NCI-H774 (cell line): Measurements from ENCODE around the gene TMEM178B.
"Not testable (repeated sequence)": the region's sequence is repeated elsewhere in the genome, so short reads cannot be mapped to it uniquely, and the experiment has no call there.

ENCODE experiments used
- DNase-seq: peaks from one replicate; lab custom pipeline; 2025; lab: John Stamatoyannopoulos, UW

The TMEM178B gene

GRCh38 chr7:141313896-141314295 is 240.0 kb downstream of the TMEM178B start:
- no peak for DNase-seq

GRCh38 chr7:141317033-141317585 is 243.2 kb downstream of the TMEM178B start:
- DNase-seq = no peak

GRCh38 chr7:141320287-141320686 is 246.4 kb downstream of the TMEM178B start:
- DNase-seq = no peak

GRCh38 chr7:141322383-141322782 is 248.5 kb downstream of the TMEM178B start:
- no peak for DNase-seq

GRCh38 chr7:141323826-141324225 is 250.0 kb downstream of the TMEM178B start:
- no peak for DNase-seq

GRCh38 chr7:141324870-141325269 is 251.0 kb downstream of the TMEM178B start:
- no peak for DNase-seq

GRCh38 chr7:141325275-141325674 is 251.4 kb downstream of the TMEM178B start:
- no peak for DNase-seq

GRCh38 chr7:141328290-141328689 is 254.4 kb downstream of the TMEM178B start:
- no peak for DNase-seq

GRCh38 chr7:141330285-141330684 is 256.4 kb downstream of the TMEM178B start:
- not testable (repeated sequence) for DNase-seq

GRCh38 chr7:141333459-141333858 is 259.6 kb downstream of the TMEM178B start:
- no peak for DNase-seq

GRCh38 chr7:141335164-141335563 is 261.3 kb downstream of the TMEM178B start:
- DNase-seq = no peak

GRCh38 chr7:141339603-141340002 is 265.7 kb downstream of the TMEM178B start:
- DNase-seq = no peak

- DNase-seq = no peak
Measured at GRCh38 chr7:141340991-141341390, 267.1 kb downstream of the TMEM178B start.

- DNase-seq = no peak
Measured at GRCh38 chr7:141342621-141343408, 269.0 kb downstream of the TMEM178B start.

GRCh38 chr7:141344153-141344935 is 270.5 kb downstream of the TMEM178B start:
- no peak for DNase-seq

GRCh38 chr7:141348728-141349127 is 274.9 kb downstream of the TMEM178B start:
- DNase-seq = no peak

- no peak for DNase-seq
Measured at GRCh38 chr7:141349338-141349737, 275.5 kb downstream of the TMEM178B start.

- DNase-seq = no peak
Measured at GRCh38 chr7:141349804-141350203, 275.9 kb downstream of the TMEM178B start.

- DNase-seq = no peak
Measured at GRCh38 chr7:141351175-141351574, 277.3 kb downstream of the TMEM178B start.

GRCh38 chr7:141352955-141353354 is 279.1 kb downstream of the TMEM178B start:
- no peak for DNase-seq

GRCh38 chr7:141354251-141354650 is 280.4 kb downstream of the TMEM178B start:
- DNase-seq = no peak

GRCh38 chr7:141355032-141355431 is 281.2 kb downstream of the TMEM178B start:
- DNase-seq = no peak

GRCh38 chr7:141356161-141356560 is 282.3 kb downstream of the TMEM178B start:
- no peak for DNase-seq
